HL-60/S4 (cell line): Measurements from ENCODE around the gene ZFAND3.

Experiments used
- in situ Hi-C: fragments of 300-500 bp; cut with MboI; formaldehyde crosslinking; loops from 2 replicates; pipeline ENCODE4 v1.14.3; 2022; ENCODE audit warnings: low sequenced_read_pairs

ZFAND3 gene

DNA sequence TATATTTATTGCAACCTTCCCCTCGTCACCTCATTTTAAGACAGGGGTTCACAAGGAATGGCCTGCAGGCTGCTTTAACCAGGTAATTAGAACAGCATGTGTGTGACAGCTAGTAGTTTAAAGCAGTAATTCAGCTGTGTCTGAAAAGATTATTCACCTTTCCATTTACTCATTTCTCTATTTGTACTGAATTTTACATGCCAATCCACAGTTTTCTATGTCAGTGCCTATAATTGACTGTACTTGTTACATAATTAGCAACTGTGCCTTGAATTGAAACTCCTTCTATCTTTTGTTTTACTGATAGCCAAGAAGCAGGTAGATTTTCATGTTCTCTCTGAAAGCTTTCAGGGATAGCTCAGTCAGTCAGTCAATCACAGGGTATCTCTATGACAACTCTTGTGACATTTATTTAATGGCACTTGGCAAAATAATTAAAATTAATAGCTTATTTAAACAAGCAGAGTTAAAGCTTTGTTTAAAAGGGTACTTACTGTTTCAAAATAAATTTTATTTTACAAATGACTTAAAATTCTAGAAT lies 214.0 kb downstream of the ZFAND3 start:
- in situ Hi-C loops: loop anchor here (25.0 kb wide), 1 partner anchor 454 kb away; no protein-coding TSS in a partner anchor

DNA sequence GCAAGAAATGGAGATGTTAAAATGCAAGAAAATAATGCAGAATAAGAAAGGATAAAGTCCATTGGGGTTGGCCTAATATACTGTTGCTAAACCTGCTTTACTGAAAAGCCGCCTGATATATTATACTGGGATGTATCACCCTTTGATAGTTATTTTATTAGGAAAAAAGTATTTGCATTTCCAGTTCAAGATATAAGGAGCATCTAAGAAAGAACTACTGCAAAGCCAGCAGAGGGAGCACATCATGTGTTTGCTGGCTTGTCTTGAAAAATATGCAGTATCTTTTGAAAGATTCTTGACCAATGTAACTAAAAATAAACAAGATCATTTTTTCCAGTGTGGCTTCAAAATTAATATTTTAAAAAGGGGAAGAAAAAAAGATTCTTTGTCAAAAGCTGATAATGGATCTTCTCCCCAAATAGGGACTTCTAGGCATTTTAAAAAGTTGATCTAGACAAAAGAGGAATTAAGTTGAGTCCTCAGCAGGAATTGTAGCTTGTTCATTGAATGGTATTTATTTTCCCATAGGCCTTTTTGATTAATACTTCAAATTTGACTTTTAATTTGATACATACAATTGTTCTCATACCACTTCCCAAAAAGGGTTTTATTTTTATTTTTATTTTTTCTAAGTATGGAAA lies 214.9 kb downstream of the ZFAND3 start:
- in situ Hi-C loops: loop anchor here (25.0 kb wide), 1 partner anchor 453 kb away; no protein-coding TSS in a partner anchor

DNA sequence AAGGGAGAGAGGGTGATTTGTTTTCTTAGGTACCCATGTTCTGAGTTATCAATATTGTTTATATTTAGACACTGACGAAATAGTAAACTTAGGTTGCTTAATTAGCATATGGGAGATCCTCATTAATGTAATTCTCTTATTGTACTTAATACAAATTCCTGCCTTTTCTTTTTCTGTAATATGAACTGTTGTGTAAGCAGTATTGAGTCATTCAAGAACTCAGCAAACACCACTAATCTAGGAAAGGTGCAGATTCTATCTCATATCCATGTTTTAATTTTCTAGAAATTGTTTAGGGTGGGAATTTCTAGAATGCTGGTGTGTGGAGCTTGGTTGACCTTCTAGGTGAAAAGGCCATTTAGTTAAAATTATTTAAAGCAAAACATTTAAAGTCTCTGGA lies 216.0 kb downstream of the ZFAND3 start:
- in situ Hi-C loops: loop anchor here (25.0 kb wide), 1 partner anchor 452 kb away; no protein-coding TSS in a partner anchor

GRCh38 chr6:38039502-38039901 lies 220.0 kb downstream of the ZFAND3 start:
- in situ Hi-C loops: loop anchor here (25.0 kb wide), 1 partner anchor 448 kb away; no protein-coding TSS in a partner anchor

DNA sequence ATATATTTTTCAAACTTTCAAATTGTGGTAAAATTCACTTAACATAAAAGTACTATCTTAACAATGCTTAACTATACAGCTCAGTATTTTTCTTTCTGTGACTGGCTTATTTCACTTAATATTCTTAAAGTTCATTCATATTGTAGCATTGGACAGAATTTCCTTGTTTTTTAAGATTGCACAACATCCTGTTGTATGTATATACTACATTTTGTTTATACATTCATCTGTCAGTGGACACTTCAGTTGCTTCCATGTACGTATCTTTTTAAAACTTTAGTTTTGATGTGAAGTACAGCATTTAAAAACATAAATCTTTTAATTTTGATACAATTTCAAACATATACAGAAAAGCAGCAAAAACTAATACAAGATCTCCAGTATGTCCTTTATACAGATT lies 220.7 kb downstream of the ZFAND3 start:
- in situ Hi-C loops: loop anchor here (25.0 kb wide), 1 partner anchor 447 kb away; no protein-coding TSS in a partner anchor

DNA sequence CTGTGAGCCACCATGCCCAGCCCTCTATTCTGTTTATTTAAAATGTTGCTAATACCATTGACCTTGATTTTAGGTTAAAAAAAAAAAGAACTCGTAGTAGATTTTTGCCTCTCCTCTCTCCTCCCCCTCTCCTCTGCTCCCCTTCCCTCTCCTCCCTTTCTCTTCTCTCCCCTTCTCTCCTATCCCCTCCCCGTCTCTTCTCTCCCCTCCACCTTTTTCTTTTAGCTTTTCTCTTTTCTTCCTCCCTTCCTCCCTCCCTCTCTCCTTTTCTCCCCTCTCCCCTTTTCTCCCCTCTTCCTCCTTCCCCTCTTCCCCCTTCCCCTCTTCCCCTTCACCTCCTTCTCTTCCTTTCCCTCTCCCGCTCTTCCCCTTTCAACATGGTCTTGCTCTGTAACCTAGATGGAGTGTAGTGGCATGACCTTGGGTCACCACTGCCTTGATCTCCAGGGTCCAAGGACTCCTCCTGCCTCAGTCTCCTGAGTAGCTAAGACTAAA lies 223.8 kb downstream of the ZFAND3 start:
- in situ Hi-C loops: loop anchor here (25.0 kb wide), 1 partner anchor 444 kb away; no protein-coding TSS in a partner anchor

- in situ Hi-C loops: loop anchor here (25.0 kb wide), 1 partner anchor 441 kb away; no protein-coding TSS in a partner anchor
Observed at GRCh38 chr6:38045701-38046305, 226.3 kb downstream of the ZFAND3 start.

DNA sequence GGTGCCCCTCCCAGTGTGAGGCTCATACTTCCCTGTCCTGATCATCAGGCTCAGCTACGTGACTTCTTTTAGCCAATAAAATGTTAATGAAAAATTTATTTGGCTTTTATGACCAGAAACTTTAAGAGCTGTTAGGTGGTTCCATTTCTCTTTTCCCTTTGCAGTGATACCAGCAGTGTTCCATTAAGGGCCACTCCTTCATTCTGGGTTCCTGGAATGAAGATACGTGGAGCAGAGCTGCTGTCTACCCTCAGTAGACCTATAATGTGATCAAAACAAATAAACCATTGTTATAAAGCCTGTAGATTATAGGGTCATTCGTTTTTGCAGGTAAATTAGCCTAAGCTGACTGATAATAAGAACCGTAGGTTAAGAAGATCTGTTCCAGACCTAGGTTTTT lies 228.0 kb downstream of the ZFAND3 start:
- in situ Hi-C loops: loop anchor here (25.0 kb wide), 1 partner anchor 440 kb away; no protein-coding TSS in a partner anchor

- in situ Hi-C loops: loop anchor here (25.0 kb wide), 1 partner anchor 437 kb away; no protein-coding TSS in a partner anchor
Observed at GRCh38 chr6:38049861-38050397, 230.4 kb downstream of the ZFAND3 start.

DNA sequence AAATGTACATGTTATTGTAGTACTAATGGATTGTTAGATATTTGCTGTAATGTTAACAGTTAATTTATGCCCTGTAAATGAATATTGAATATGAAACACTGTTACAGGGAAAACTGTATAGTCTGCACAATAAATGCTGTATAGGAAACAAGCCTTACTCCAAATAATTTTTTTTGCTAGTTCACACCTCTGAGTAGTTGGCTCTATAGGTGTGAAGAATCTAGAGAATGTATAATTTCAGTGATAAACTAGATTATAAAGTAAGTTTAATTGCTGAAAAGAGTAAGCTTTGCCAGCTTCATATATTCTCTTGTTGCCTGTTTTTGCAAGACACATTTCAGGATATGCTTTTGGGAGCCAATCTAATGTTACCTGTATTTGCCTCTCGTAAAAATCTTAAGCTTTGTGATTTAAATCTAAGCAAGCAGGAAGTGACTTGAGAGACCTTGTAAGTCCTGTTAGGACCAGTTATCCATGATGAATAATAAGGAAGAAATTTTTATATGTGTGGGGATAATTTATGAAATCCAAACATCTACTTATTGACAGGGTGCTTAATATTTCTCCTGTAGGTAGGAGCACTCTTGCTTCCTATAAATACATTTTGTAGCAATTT lies 232.4 kb downstream of the ZFAND3 start:
- in situ Hi-C loops: no loop called here

DNA sequence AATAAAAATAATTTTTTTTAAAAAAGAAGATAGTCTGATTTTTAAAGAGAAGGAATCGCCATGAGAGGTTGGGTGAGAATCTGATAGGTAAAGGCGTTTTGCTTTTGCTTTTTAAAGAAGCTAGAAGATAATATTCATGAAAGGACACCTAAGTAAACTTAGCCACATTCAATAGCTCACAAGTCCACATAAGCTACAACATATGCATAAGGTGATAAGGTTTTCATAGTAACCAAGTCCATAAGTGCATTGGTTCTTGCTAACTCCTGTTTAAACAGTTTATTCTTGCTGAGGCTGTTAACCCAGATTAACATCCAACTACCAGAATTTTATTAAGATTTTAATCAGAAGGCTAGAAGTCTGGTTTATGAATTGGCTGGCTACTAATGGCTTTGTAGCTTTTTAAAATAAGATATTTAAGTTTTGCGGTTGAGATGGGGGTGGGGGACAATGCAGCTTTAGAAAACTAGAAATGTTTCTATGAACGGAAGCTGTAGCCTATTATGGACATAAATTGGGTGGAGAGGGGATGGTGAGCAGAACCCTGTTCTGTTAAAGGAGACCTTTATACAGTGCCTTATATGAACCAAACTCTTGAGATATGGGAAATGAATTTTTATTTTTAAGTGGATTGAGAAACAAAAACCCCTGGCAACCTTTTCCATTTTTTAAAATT lies 235.1 kb downstream of the ZFAND3 start:
- in situ Hi-C loops: no loop called here

- in situ Hi-C loops: no loop called here
Observed at GRCh38 chr6:38055203-38055589, 235.7 kb downstream of the ZFAND3 start.

DNA sequence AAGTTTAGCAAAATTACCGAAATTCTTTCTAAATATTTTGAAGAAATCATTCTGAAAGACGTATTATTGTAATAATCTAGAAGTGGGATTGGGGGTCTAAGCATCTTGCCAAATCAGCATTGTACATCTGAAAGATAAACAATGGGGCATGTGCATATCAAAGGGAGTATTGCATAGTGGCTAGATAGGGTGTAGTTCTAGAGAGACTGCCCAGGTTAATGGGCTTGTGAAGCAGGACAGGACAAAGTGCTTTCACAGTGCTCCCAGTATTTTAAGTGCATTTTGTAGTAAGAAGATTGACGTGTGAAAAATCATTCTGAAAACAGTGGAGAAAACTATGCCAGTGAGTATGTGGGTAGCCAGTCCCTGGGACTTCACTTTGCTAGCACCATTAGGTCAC lies 236.8 kb downstream of the ZFAND3 start:
- in situ Hi-C loops: no loop called here

- in situ Hi-C loops: no loop called here
Observed at GRCh38 chr6:38057994-38058393, 238.5 kb downstream of the ZFAND3 start.

DNA sequence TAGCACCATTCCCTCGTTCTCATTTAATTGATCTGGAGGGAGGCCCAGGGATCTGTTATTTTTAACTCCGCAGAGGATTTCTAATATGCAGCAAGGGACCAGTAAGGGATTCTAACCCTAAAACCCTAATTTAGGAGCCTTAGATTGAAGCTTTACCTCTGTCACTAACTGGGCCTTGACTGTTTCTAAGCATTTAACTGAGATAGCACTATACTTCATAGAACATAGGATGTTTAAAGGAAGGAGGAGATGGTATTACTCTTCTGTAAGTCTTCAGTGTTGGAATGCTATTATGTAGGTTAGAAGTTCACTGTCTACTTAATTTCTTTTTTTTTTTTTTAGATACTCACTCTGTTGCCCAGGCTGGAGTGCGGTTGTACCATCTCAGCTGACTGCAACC lies 242.5 kb downstream of the ZFAND3 start:
- in situ Hi-C loops: no loop called here

- in situ Hi-C loops: no loop called here
Observed at GRCh38 chr6:38063973-38064372, 244.4 kb downstream of the ZFAND3 start.

GRCh38 chr6:38064431-38064830 lies 244.9 kb downstream of the ZFAND3 start:
- in situ Hi-C loops: no loop called here

DNA sequence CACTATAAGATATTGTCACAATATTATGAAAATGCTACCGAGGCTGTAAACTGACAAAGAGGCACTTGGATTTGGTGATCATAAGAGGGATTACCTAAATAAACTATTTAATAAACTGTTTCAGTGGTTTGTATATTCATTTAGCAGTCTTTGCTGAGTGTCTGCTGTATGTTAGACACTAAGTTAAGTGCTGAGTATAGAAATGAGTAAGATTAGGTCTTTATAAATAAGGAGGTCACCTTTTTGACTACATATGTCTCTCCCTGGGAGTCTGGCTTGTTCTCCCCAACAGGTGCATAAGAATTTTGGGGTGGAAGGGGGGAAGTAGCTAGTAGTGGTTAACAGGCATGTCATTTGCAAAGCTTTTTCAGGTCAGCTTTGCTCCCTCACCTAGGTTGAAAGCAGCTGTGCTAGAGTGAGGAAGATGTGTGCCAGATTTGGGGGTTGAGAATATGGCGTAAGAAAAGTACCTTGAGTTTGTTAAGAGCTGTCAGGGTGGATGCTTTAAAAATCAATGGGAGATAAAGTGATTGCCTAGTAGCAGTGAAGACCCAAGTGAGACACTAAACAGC lies 246.3 kb downstream of the ZFAND3 start:
- in situ Hi-C loops: no loop called here

- in situ Hi-C loops: no loop called here
Observed at GRCh38 chr6:38067263-38067980, 247.9 kb downstream of the ZFAND3 start.
